GM19452 (cell line): ENCODE data around the gene PAM.
"Not testable (repeated sequence)": the region's sequence is repeated elsewhere in the genome, so short reads cannot be mapped to it uniquely, and the experiment has no call there.

ENCODE experiments used
- ATAC-seq: cut with Tn5 transposase; IDR thresholded peaks from one replicate; pipeline ENCODE4 v1.9.1; 2021; ENCODE audit not compliant: unreplicated experiment

PAM gene

DNA sequence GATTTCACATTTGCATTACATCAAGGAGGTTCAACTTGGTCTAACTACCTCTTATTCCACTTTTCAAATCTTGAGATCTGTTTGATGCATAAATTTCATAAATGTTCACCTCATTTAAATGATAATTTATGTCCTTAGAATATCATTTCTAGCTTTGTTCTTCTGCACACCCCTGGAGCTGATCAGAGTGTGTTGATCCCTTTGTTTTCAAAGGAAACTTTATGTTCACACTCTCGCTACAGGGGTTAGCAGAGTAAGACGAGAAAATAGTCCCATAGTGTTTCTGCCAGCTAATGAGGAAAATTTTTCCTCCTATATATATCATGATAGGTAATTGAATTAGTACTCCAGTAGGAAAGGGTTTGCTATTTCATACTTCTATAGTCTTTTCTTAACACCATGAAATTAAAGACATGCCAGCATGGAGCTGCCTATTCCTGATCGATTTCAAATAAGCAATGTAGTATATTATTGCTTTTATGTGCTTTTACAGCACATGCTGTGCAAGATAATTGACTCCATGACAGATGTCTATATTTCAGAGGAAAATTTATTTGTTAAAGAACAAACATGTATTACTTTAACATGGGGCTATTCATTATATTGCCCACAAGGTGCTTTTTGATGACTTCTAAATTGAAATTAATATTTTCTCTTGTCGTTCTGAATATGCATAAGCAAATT lies 4.8 kb upstream of the PAM start:
- ATAC-seq = no peak

DNA sequence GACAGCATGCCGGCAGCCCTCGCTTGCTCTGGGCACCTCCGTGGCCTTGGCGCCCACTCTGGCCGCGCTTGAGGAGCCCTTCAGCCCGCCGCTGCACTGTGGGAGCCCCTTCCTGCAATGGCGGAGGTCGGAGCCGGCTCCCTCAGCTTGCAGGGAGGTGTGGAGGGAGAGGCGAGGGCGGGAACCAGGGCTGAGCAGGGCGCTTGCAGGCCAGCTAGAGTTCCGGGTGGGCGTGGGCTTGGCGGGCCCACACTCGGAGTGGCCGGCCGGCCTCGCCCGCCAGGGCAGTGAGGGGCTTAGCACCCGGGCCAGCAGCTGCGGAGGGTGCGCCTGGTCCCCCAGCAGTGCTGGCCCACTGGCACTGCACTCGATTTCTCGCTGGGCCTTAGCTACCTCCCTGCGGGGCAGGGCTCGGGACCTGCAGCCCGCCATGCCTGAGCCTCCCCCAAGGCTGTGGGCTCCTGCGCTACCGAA lies 3.2 kb upstream of the PAM start:
- ATAC-seq = not testable (repeated sequence)

DNA sequence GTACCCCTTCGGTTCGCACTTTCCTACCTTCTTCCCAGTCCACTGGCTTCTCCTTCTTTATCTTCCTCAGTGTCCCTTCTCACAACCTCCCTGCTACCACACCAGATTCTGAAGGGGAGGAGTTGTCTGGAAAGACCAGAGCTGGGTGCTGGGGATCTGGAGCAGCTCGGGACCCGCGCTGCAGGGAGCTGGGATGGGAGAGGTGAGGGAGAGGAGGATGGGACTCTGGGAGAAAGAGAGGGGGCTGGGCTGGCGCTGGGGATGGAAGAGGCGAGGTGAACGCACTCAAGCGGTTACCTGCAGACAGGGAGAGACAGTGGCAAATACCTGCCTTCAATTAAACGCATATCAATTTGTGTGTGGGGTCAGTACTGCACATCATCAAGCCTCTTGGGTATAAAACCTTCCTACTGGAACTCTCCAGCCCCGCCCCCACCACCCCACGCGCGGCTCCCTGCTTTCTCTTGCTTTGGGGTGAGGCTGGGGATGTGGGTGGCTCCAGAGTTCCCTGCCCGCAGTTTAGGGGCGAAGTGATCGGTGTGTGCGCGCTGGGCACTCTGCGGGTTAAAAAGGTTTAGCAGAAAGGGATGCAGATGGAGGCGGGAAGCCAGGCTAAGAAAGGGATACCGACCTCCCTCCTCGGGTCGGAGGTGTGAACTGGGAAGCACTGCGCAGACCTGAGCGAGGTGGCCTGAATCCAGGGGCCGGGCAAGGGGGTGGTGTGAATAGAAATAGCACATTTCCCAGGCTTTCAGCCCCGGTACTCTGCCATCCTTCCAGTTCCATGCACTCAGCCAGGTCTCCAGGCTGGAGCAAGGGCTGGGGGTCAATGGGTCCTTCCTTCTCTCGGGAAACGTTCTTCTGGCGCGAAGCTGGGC lies 977 bp upstream of the PAM start:
- ATAC-seq = no peak

DNA sequence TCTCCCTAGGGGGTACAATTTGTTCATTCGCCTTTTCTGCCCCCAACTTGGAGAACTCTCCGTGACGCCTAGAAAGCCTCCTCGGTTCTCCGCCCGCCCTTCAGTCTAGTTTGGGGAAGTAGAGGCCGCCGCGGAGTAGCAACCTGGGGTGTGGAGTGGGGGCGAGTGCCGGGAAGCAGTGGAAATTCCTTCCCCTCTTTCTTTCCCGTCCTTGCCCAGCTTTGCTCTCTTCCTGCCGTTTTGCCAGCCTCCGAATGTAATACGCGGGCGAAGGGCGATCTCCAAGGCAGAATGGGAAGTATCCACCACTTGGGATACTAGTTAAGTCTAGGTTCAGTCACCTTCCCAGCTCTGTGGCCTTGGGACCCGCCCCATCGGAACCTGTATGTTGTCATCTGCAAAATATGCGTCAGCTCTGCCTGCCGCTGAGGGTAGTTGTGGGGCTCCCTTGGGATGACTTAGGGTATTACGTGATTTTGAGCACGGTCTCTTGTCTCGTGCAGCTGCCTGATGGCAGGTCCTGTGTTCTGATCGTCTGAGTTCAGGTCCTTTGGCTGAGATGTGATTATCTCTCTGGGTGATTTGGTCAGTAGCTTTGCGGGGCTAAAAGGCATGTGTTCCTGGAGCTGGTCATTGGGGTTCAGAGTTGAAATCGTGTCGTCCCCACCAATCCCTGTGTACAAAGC lies 724 bp downstream of the PAM start:
- peak; percentile 71 for ATAC-seq

DNA sequence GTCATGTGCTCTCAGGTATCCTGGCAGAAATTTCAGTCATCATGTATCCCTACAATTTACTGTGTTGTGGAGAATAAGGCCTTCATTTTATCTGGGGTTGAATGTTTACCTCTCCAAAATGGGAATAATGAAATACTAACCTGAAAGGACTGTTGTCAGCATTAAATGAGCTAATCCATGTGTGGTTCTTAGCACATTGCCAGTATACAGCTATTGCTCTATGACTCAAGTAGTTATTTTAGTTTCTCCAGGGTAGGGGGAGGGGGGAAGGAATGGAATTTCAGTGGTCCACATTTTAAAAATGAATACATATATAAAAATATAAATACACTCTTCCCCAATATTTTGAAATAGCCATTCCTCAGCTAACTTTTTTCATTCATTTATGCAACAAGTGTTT lies 3.5 kb downstream of the PAM start:
- ATAC-seq = no peak

DNA sequence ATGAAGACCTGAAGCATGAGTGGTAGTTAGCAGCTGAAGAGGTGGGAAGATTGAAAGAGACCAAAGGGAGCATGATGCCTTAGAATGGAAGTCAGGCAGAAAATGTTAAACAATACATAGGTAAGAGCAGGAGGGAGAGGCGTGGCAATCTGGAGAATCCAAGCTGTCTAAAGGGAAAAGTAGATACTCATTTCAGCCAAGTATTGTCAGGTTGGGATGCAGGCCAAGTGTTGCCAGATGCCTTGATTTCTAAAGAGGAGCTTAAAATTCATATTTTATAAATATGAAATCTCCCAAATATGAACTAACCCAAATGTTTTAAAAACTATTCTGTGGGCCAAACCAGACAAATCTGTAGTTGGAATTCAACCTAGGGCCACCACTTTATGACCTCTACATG lies 4.2 kb downstream of the PAM start:
- ATAC-seq = no peak

DNA sequence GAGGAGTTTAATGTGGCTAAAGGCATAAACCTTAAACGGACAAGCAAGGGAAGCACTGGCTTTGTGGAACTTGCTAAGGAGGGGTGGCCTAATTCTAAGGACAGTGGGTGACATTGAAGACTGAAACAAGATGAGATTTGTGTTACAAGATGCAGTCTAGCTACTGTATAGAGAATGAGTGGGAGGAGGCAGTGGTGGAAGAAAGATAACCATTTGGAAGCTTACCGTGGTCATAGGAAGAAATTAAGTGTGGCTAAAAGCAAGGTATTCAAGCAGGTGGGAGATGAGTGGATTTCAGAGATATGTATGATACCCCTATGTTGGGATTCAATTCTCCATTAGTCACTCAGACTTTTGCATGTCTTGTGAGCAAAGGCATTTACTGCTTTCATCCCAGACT lies 4.6 kb downstream of the PAM start:
- ATAC-seq = no peak

DNA sequence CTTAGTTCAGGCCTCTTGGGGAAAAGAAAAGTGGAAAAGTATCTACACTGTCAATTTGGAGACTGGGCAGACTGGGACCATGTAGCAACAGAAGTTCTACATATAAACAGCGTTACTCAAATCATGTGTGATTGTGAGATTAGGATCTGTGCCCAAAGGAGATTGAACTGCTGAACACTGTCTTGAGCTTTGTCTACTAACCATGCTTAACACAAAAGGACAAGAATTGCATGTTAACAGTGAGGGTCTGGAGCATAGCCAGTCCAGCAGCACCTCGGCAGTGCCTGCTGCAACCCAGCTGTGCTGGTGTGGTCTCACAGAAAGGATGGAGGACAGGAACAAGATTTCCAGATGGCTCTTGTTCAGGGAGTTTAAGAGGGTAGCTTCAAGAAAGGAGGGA lies 5.7 kb downstream of the PAM start:
- no peak for ATAC-seq

DNA sequence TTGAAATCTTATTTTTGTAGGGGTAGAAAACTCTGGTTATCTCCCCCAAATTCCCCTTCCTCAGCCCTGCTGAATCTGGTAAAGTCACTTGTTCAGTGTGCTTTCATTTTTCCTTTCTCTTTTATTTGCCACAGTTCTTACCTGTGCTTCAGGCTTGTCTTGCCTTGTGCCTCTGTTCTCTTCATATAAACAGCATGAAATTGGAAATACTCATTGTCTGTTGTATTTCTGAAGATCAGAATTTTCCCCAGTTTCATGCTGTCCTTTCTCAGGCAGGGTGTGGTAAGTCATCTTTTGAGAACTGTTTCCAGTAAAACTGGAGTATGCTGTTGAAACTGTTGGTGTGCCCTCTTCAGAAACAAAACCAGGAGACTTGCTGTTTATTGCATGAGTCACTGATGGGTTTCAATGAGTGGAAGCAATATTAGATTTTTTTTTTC lies 7.0 kb downstream of the PAM start:
- ATAC-seq = peak; percentile 72

DNA sequence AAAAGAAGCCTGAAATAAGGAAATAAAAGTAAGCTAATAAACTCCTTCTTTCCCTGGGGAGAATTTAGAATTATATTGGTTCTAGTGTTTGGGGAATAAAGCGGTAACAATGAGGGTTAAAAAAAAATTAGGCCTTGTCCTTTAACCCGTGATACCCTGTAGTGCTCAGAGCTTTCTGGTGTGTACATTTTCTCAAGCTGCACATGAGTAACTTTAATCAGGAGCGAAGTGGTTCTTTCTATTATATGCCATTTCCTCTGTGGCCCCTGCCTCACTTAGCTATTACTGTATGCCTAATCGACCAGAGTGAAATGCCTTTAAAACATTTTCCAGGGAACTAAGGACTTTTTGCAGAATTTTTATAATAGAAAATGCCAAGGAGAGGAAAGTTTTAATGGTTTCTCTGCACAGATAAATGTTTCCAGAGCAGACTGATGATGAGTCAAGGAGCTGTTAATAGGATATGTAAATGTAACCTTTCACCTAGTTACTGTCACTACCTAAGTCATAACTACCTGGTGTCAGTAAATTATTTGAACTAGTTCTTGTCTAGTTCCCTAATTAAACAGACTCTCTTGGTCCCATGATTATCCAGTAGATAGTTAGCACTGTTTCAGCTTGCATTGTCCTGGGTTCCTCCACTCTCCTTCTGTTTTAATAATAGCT lies 7.6 kb downstream of the PAM start:
- peak; percentile 28 for ATAC-seq

DNA sequence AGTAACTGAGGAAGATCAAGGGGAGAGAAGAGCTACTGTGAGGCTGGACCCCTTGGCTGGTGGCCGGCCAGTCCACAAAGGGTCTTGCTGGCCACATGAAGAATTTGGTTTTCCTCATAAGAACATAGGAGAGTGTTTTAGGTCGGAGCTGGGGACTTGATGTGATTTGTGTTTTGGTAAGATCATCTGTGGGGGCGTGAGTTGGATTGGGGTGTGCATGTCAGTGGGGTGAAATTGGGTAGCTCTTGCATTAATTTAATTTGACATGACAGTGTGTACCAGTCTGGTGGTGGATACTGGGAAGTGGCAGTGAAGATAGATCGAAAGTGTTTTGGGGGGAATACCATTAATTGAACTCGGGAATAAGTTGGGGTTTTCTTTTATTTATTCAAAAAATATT lies 8.6 kb downstream of the PAM start:
- no peak for ATAC-seq

DNA sequence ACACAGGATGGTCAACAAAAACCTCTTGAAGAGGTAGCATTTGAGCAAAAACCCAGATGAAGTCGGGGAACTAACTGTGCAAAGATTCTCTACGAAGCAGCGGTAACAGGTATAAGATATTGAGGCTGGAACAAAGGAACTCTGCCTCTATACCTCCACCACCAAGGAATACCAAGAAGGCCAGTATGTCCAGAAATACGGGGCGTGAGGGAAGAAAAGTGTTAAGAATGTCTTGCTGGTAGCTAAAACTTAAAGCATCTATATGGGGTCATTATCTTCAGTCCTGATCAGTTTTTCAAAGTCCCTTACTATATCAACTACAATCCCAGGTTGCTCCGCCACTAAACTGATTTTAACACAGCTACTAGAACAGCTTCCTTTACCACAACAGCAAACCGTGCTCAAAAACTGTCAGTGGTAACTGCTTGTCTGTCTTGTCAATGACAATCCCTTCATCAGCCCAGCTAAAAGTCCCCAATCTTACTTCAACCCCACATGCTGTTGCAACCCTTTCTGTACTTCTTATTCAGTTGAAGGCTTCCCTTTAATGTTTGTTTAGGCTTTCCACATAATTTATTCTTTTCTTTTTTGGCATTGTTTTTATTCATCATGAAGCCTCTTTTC lies 9.4 kb downstream of the PAM start:
- no peak for ATAC-seq

DNA sequence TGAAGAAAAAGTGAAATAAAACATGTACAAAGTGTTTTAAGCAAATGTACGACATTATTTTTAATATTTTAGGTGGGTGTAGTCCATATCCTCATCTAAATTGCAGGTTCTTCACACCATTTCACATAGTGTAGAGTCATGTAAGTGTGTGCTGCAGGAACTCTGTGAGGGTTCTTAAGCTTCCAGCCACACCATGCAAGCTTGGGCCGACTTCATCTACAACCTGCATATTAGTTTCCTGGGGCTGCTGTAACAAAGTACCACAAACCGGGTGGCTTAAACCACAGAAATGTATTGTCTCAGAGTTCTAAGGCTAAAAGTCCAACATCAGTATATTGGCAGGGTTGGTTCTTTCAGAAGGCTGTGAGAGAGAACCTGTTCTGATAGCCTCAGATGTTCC lies 10.2 kb downstream of the PAM start:
- no peak for ATAC-seq

DNA sequence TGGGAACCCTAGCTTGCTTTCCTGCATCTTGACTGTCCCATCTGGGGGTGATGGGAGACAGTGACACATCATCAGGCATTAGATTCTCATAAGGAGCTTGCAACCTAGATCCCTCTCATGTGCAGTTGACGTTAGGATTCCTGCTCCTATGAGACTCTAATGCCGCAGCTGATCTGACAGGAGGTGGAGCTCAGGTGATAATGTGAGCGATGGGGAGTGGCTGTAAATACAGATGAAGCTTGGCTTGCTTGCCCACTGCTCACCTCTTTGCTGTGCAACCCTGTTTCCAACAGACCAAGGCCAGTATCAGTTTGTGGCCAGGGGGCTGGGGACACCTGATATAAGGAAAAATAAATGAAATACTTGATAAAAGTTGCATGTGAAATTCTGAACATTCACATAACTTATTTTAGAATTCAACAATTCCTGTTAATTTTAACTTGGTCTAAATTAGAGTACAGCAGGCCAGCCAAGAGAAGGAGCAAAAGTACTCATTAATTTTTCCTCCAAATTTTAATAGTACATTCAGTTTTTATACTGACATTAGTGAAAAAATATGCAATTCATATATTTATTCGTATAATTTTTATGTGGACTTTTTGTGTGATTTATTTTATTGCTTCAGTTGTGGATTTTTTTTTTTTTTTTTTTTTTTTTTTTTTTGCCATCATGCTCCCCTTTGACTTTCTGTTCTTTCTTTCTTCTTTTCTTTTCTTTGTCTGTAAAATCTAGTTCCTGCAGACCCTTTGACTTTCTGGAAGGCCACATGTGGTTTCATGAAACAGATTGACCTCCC lies 11.4 kb downstream of the PAM start:
- ATAC-seq = no peak

DNA sequence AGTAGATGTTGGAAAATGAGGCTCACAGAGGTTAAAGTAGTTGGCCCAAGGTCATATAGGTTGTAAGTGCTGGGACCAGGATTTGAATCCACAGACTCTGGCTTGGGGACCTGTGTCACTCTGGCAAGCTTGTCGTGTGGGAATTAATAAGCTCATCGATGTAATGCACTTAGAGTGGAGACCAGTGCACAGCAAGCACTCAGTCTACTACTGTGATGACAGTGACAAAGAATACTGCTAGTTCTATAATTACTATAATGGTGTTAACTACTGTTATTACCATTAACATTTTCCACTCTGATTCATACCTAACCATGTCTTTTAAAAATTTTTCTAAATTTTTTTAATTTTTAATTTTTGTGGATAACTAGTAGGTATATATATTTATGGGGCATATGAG lies 12.8 kb downstream of the PAM start:
- no peak for ATAC-seq

DNA sequence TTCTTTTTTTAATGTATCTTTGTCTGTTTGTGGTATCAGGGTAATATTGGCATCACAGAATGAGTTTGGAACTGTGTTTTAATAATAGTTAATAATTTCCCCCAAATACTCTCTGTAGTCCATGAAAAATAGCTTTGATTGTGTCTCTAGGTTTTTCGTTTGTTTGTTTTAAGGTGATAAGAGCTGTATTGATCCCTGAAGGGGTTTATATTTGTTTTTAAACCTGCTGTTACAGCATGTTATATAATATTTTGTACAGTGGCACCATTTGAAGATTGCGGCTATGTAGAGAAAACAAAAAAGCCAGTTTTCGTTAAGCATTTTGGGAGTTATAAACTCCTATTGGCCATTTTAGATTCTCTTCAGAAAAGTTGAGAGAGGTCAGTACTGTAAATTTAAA lies 15.7 kb downstream of the PAM start:
- no peak for ATAC-seq

DNA sequence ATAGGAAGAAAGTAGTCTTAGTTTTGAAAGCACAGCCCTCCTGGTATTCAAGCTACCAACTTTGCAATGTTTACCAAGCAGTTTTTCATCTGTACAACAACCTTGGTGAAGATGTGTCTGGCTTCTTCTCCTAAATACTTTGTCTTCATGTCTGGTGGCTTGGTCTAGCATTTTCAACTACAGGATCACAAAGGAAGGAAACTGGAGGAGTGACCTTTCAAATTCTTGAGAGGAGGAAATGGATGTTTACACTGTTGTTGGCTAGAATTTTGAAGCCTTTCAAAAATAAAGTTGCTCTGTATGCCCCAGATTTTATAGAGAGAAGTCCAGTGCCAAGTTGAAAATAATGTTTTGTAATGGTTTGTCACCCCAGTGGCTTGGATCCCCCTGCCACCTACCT lies 16.3 kb downstream of the PAM start:
- no peak for ATAC-seq

DNA sequence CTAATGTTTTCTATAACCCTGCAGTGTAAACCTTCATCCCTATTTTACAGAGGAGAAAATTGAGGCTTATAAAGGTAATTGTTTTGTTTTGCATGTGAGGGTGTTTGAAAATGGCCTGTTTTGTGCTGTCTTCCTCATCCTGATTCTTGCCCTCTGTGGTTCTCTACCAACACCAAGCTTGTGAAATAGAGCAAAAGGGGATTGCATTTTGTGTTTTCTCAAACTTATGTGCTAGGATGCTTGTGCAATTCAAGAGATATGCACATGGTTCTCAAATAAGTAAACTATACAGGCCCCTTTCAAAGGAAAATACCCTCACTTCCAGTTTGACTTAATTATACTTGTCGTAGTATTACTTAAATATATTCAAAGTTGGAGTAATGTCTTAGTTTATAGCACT lies 17.2 kb downstream of the PAM start:
- no peak for ATAC-seq

DNA sequence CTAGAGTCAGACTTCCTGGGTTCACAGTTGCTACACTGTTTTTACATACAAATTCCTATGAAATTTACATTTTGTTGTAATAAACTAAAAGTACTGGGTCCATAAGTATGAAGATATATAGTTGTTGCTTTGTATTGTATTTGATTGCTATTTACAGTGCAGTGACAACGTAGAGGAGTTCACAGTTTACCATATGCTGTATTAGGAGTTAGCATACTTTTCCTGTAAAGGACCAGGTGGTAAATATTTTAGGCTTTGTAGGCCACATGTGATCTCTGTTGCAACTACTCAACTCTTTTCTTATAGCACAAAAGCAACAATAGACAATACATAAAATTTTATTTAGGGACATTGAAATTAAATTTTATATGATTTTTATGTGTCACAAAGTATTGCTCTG lies 18.0 kb downstream of the PAM start:
- ATAC-seq = no peak

DNA sequence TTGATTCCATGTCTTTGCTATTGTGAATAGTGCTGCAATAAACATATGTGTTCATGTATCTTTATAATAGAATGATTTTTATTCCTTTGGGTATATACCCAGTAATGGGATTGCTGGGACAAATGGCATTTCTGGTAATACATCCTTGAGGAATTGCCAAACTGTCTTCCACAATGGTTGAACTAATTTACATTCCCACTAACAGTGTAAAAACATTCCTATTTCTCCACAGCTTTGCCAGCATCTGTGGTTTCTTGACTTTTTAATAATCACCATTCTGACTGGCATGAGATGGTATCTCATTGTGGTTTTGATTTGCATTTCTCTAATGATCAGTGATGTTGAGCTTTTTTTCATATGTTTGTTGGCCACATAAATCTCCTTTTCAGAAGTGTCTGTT lies 20.7 kb downstream of the PAM start:
- not testable (repeated sequence) for ATAC-seq
